ENCODE data around the gene SIRPA. TPM values are rescaled to one million over a fixed set of nuclear protein-coding genes. Genes with fewer than 3 reads are reported as not detected.

SIRPA gene
- total RNA-seq, 1 donor from 2014 or later = 5.0 TPM

DNA sequence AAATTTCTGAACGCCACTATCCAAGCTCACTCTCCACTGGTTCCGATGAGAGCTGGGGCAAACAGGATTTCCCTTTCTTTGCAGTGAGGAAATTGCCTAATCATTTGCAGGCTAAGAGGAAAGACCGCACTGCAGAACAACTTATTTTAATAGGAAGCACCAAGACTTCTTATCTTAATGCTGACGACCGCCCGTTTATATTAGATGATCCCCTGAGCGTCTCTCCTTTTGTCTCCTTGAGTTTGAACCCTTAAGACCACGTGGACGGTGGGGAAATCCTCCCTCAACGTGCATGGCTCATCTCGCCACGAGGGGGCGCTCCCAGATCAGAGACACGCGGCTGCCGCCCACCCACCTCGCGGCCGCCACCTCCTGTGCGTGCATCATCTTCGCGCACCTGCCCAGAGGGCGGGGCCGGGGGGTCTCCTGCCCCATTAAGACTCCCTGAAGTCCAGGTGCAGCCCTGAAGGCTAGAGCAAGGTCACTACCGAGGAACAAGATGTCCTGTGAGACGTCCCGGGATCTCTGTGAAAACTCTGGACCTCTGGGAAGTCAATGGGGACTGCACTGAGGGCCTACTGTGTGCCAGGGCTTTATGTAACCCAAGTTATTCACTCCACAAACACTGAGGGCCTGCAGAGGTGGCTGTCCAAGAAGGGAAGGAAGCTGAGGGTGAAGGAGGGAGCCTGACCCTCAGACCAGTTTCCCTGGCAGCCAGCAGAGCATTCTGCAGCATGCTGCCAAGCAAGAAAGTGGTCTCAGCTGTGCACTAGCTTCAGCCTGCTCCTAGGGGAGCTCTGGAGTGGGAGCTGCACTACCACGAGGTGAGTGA lies 70.5 kb downstream of the SIRPA start:
- DNase-seq (ENCODE audit: low read depth) = peak; percentile 42
- H3K36me3 ChIP-seq (ENCODE audit: control insufficient read depth, insufficient read depth, low read length) = no peaks in the 10 kb centered on the region
- H3K27me3 ChIP-seq (ENCODE audit: control insufficient read depth, insufficient read depth, low read length) = peaks cover 10% of the 10 kb centered on the region
- TF ChIP-seq CTCF (IDR thresholded peaks at IDR 0.05; ENCODE audit: insufficient read depth, low read length, severe bottlenecking) = peak; percentile 92
- FAIRE-seq = no peak
- peak overlapping the region; percentile 11 for H3K4me3 ChIP-seq (ENCODE audit: low read depth, low read length)

DNA sequence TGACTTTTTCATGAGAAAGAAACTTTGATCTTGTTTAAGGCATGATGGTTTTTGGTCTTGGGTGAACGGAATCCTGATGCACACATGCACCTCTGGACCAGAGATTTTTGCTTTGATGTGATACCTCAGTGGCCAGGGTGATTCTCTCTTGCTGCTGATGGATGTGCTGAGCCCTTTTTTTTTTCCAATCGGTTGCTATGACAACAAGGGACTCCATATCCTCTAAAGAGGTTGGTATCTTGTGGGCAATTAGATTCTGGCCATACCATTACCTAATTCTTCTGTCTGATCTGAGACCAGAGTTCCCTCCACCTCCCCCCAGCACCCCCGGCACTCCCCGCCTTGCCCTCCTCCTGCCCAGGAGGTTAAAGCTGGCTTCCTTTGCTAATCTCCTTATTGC lies 73.8 kb downstream of the SIRPA start:
- Histone ChIP-seq H3K4me3 (ENCODE audit: low read depth, low read length) (no peak overlapping the region), H3K36me3 (ENCODE audit: control insufficient read depth, insufficient read depth, low read length) (no peaks in the 10 kb centered on the region), H3K27me3 (ENCODE audit: control insufficient read depth, insufficient read depth, low read length) (peaks cover 6% of the 10 kb centered on the region)
- DNase-seq (ENCODE audit: low read depth) (no peak), FAIRE-seq (no peak)
- TF ChIP-seq CTCF (IDR thresholded peaks at IDR 0.05; ENCODE audit: insufficient read depth, low read length, severe bottlenecking) = no peak

GRCh38 chr20:1971893-1972586 lies 76.8 kb downstream of the SIRPA start:
- FAIRE-seq (no peak), DNase-seq (ENCODE audit: low read depth) (no peak)
- Histone ChIP-seq H3K36me3 (ENCODE audit: control insufficient read depth, insufficient read depth, low read length) (no peaks in the 10 kb centered on the region), H3K27me3 (ENCODE audit: control insufficient read depth, insufficient read depth, low read length) (peaks cover 2% of the 10 kb centered on the region), H3K4me3 (ENCODE audit: low read depth, low read length) (no peak overlapping the region)
- no peak for TF ChIP-seq CTCF (IDR thresholded peaks at IDR 0.05; ENCODE audit: insufficient read depth, low read length, severe bottlenecking)

DNA sequence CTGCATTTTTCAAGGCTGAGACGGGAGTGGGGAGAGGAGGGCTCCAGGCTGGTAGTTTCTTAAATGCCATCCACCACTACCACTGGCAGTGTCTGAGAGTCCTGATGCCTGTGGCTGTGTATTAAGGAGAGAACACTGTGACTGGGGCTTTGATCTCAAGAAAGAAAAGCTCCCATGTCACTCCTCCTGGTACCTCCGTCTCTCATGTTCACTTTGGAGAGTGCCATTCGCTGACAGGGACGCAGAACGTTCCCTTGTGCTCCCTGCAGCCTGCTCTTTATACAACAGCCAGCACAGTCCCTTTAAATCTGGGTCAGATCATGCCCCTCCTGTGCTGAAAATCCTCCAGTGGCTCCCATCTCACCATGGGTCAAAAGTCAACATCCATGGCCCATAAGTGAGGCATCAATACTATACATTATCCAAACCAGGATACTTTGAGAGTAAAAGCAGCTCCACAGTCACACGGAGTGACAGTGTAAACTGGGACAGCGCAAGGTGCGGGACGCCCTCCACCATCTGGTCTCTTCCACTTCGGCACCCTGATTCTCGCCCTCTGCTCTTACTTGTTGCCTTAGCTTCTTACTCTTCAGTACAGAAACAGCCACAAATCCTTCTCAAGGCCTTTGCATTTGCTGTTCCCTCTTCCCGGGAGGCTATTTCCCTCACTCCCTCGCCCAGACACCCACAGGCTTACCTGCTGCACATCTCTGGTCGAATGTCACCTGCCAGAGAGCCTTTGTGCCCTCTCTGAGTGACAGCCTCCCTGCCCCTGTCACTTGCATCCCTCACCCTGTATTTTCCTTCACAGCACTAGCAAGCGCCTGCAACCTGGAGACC lies 78.6 kb downstream of the SIRPA start:
- peak; percentile 13 for FAIRE-seq
- Histone ChIP-seq H3K36me3 (ENCODE audit: control insufficient read depth, insufficient read depth, low read length) (no peaks in the 10 kb centered on the region), H3K27me3 (ENCODE audit: control insufficient read depth, insufficient read depth, low read length) (no peaks in the 10 kb centered on the region), H3K4me3 (ENCODE audit: low read depth, low read length) (no peak overlapping the region)
- no peak for TF ChIP-seq CTCF (IDR thresholded peaks at IDR 0.05; ENCODE audit: insufficient read depth, low read length, severe bottlenecking)
- DNase-seq (ENCODE audit: low read depth) = no peak

DNA sequence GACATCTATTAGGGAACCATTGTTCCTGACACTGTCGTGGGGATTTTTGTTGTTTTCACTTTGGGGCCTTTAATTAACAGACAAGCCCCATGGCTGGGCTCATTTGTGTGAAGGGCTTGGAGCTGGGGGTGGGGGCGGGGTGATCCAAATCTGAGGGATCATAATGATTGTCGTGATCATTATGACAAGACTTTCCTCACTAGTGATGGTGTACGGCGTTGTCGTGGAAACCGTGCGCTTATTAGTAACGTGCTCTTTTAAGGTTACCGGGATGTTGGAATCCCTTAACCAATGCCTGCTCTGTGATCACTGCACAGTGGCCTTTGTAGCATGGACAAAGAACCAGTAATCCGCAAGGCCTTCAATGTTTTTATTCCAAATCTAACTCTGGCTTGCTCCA lies 80.1 kb downstream of the SIRPA start:
- FAIRE-seq (no peak), DNase-seq (ENCODE audit: low read depth) (no peak)
- Histone ChIP-seq H3K27me3 (ENCODE audit: control insufficient read depth, insufficient read depth, low read length) (no peaks in the 10 kb centered on the region), H3K36me3 (ENCODE audit: control insufficient read depth, insufficient read depth, low read length) (no peaks in the 10 kb centered on the region), H3K4me3 (ENCODE audit: low read depth, low read length) (no peak overlapping the region)
- TF ChIP-seq CTCF (IDR thresholded peaks at IDR 0.05; ENCODE audit: insufficient read depth, low read length, severe bottlenecking) = no peak
